MCF 10A (cell line): ENCODE results near the gene SOBP. TPM values are rescaled to one million over a fixed set of nuclear protein-coding genes. Genes with fewer than 3 reads are reported as not detected.

Source experiments
- BruUV-seq: library from RNA; stranded (reverse); fragments of 400-500 nt; replicated peaks from 2 replicates; lab custom pipeline; 2021; lab: Mats Ljungman, UMichigan
- CTCF ChIA-PET: fragments of 300-600 bp; sonication (Branson Sonifier 250); formaldehyde crosslinking; extraction: SDS; loops from one replicate; lab custom pipeline; 2021; ENCODE audit warnings: antibody characterized with exemption, inconsistent platforms; lab: Yijun Ruan, JAX
- POLR2A ChIA-PET: fragments of 300-600, 350-650 bp; sonication (Branson Sonifier 250); formaldehyde crosslinking; extraction: SDS; loops from one replicate; lab custom pipeline; 2020; ENCODE audit warnings: antibody characterized with exemption, inconsistent platforms; lab: Yijun Ruan, JAX
- DNase-seq: peaks from one replicate; pipeline ENCODE4 v3.0.0-alpha.2; 2018; ENCODE audit not compliant: unreplicated experiment
- H3K27ac Mint-ChIP-seq: one replicate; pipeline ENCODE4 v1.8.0; 2022; ENCODE audit warnings: mild to moderate bottlenecking, low read depth, mixed read lengths; ENCODE audit not compliant: unreplicated experiment
- H3K27me3 Mint-ChIP-seq: one replicate; pipeline ENCODE4 v1.8.0; 2022; ENCODE audit warnings: mixed read lengths; ENCODE audit not compliant: insufficient read depth, unreplicated experiment
- H3K36me3 Mint-ChIP-seq: one replicate; pipeline ENCODE4 v1.8.0; 2022; ENCODE audit warnings: mild to moderate bottlenecking, moderate library complexity, mixed read lengths; ENCODE audit not compliant: insufficient read depth, unreplicated experiment
- H3K4me1 Mint-ChIP-seq: one replicate; pipeline ENCODE4 v1.8.0; 2022; ENCODE audit warnings: mixed read lengths; ENCODE audit not compliant: insufficient read depth, unreplicated experiment
- H3K4me3 Mint-ChIP-seq: one replicate; pipeline ENCODE4 v1.8.0; 2022; ENCODE audit warnings: mild to moderate bottlenecking, moderate library complexity, mixed read lengths; ENCODE audit not compliant: unreplicated experiment
- H3K9me3 Mint-ChIP-seq: one replicate; pipeline ENCODE4 v1.8.0; 2022; ENCODE audit warnings: mixed read lengths; ENCODE audit not compliant: unreplicated experiment
- intact Hi-C: fragments of 100-400 bp; cut with micrococcal nuclease; formaldehyde crosslinking; loops from 2 replicates; pipeline ENCODE4 v1.14.1; 2022
- total RNA-seq: library from RNA; stranded (reverse); gene quantifications from 2 replicates; pipeline ENCODE4 v1.2.3, GENCODE V29; 2022
- TF ChIP-seq, protein P1 (sequence below): fragments of 200-600 bp; IDR thresholded peaks from one replicate; pipeline ENCODE4 v1.8.0; 2022; ENCODE audit warnings: antibody characterized with exemption, mild to moderate bottlenecking; ENCODE audit not compliant: unreplicated experiment

Gene SOBP
- total RNA-seq, 1 experiment from 2014 or later, result 0.21 TPM

GRCh38 chr6:107479089-107479690, 10.7 kb upstream of the SOBP start:
- no peak overlapping the region for H3K4me3 Mint-ChIP-seq
- no peak for DNase-seq
- TF ChIP-seq, protein P1, sequence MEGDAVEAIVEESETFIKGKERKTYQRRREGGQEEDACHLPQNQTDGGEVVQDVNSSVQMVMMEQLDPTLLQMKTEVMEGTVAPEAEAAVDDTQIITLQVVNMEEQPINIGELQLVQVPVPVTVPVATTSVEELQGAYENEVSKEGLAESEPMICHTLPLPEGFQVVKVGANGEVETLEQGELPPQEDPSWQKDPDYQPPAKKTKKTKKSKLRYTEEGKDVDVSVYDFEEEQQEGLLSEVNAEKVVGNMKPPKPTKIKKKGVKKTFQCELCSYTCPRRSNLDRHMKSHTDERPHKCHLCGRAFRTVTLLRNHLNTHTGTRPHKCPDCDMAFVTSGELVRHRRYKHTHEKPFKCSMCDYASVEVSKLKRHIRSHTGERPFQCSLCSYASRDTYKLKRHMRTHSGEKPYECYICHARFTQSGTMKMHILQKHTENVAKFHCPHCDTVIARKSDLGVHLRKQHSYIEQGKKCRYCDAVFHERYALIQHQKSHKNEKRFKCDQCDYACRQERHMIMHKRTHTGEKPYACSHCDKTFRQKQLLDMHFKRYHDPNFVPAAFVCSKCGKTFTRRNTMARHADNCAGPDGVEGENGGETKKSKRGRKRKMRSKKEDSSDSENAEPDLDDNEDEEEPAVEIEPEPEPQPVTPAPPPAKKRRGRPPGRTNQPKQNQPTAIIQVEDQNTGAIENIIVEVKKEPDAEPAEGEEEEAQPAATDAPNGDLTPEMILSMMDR, result no peak
- intact Hi-C loops, result no loop called here
- H3K9me3 Mint-ChIP-seq, result no peaks in the 10 kb centered on the region
- POLR2A ChIA-PET, result no interaction called here
- BruUV-seq, result no TSS peak
- H3K27ac Mint-ChIP-seq, result no peak overlapping the region
- peaks cover 5% of the 10 kb centered on the region for H3K4me1 Mint-ChIP-seq
- CTCF ChIA-PET, result interaction anchor here (1.3 kb wide), 1 partner anchor 12 kb away, joined by 9 read pairs; no protein-coding TSS in a partner anchor
- no peaks in the 10 kb centered on the region for H3K36me3 Mint-ChIP-seq
- H3K27me3 Mint-ChIP-seq, result peaks cover 48% of the 10 kb centered on the region

DNA sequence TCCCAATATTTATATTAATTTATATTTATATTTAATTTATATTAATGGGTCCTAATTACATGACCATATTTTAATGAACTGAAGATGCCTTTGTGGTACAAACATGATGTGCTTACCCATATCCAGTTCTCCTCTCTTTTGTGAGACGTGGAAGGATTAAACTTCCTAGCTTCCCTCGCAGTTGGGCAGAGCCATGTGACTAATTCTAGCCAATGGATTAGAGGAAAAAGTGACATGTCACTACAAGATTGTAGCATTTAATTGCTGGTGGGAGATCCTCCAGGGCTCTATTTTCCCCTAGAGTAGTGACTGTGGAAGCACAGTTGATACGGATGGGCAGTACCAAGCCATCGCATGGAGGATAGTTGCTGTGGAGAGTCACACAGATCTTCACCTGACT, 4.8 kb upstream of the SOBP start:
- TF ChIP-seq, protein P1, result no peak
- Mint-ChIP-seq H3K27ac (no peak overlapping the region), H3K27me3 (peaks cover 88% of the 10 kb centered on the region), H3K36me3 (no peaks in the 10 kb centered on the region), H3K4me3 (no peak overlapping the region), H3K9me3 (no peaks in the 10 kb centered on the region), H3K4me1 (peaks cover 10% of the 10 kb centered on the region)
- no peak for DNase-seq
- CTCF ChIA-PET, result no interaction called here
- intact Hi-C loops, result no loop called here
- POLR2A ChIA-PET, result interaction anchor here (2.0 kb wide), 1 partner anchor 25 kb away, joined by 6 read pairs; the partner anchor contains the start of gene PDSS2
- no TSS peak for BruUV-seq

DNA sequence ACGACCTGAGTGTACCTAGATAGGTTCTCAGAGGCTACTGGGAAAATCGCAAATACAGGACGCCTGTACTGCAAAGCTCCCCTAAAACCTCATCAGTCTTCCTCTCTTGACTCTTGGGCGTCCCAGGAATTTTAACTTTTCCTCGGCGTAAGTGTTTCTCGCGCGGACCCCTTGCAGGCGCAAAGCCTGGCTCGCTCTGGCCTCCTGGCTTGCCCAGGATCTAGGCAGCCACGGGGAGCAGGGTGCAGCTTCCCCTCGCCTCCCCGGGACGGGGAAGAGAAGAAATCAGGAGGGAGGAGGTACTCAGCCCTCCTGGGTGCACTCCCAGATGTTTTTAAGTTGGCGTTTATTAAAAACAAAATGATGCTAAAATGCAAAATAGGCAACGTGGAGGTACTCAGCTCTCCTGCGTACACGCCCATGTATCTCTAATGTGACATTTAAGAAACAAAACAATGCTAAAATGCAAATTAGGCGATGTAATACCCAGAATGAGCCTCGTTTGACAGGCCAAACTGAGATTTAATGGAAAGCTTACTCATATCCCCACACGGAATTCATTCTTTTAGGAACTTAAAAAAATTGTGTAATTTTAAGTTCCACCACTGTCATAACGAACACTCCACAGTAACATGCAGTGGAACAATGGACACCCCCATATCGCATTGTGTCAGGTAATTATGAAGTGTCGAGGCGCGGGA, 1.6 kb upstream of the SOBP start:
- intact Hi-C loops, result no loop called here
- Mint-ChIP-seq H3K27me3 (peaks cover 59% of the 10 kb centered on the region), H3K36me3 (no peaks in the 10 kb centered on the region), H3K4me3 (peak overlapping the region; percentile 75), H3K9me3 (no peaks in the 10 kb centered on the region), H3K4me1 (peaks cover 10% of the 10 kb centered on the region), H3K27ac (no peak overlapping the region)
- POLR2A ChIA-PET, result interaction anchor here (0.8 to 2.6 kb wide), 2 partner anchors 28 to 29 kb away, joined by 5 to 11 read pairs; partner anchors contain the start of gene PDSS2
- BruUV-seq, result no TSS peak
- TF ChIP-seq, protein P1, result no peak
- CTCF ChIA-PET, result interaction anchor here (0.7 to 1.4 kb wide), 3 partner anchors 17 to 171 kb away, joined by 3 to 4 read pairs (median 3); no protein-coding TSS in a partner anchor
- no peak for DNase-seq

DNA sequence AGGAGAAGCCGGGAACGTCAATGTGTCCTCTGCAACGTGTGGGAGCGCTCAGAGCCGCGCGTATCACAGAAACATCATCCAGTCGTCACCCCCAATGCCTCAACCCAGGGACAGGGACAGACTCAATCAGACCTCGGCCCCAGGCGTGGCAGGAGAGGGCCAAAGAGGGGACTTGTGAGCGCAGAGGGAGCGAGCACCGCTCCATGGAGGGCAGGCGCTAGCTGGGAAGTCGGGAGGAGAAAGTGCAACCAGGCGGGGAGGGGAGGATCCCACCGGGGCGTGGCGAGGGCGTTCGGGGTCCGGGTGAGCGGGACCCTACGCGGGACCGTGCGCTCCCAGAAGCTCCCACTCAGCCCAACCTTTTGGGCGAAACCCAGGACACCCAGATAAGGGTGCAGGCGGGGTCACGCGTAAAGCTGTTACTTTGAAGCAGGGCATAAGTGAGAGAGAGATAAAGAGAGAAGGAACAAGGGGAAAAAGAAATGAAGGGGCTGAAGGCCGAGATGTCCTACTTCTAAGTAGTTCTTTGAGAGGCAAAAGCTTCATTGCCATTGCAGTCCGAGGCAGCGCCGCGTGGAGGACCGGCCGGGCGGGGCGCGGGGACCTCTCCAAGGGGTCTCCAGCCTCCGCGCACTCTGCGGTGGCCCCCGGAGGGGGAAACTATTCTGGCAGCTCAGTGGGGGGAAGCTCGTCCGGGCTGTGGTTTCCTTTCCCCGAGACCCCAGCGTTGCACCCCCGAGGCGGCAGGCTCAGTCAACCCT, 862 bp upstream of the SOBP start:
- no peak for DNase-seq
- TF ChIP-seq, protein P1, result no peak
- no TSS peak for BruUV-seq
- H3K9me3 Mint-ChIP-seq, result no peaks in the 10 kb centered on the region
- peaks cover 10% of the 10 kb centered on the region for H3K4me1 Mint-ChIP-seq
- no peak overlapping the region for H3K27ac Mint-ChIP-seq
- ChIA-PET POLR2A (interaction anchor here (0.8 kb wide), 1 partner anchor 30 kb away, joined by 5 read pairs; the partner anchor contains the start of gene PDSS2), CTCF (interaction anchor here (0.6 to 1.4 kb wide), 4 partner anchors 16 to 354 kb away, joined by 3 to 4 read pairs (median 3); no protein-coding TSS in a partner anchor)
- peaks cover 55% of the 10 kb centered on the region for H3K27me3 Mint-ChIP-seq
- intact Hi-C loops, result no loop called here
- no peaks in the 10 kb centered on the region for H3K36me3 Mint-ChIP-seq
- peak overlapping the region; percentile 75 for H3K4me3 Mint-ChIP-seq
